Measurements from ENCODE around the gene CHST6. TPM values are rescaled to one million over a fixed set of nuclear protein-coding genes. Genes with fewer than 3 reads are reported as not detected.

Gene CHST6
- polyA plus RNA-seq, 1 donor (not counting 4 experiments of a cell fraction or from before 2014, with no cell fraction given): 0.14 TPM

DNA sequence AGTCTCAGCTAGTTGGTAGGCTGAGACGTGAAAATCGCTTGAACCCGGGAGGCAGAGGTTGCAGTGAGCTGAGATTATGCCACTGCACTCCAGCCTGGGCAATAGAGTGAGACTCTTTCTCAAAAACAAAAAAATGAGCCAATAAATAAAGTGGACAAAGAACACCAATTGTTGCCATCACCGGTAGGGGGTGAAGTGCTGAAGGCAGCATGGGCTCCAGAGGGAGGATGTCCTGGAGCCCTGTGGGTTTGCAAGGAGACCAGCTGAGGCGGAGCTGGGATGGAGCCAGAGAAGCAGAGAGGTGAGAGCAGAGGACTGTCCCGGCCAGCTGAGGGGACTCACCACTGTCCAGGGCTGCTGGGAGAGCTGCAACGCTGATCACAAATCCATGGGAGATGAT is 13.8 kb downstream of the CHST6 start:
- Histone ChIP-seq H3K9me3 (ENCODE audit: control insufficient read depth, low read depth, low read length) (no peaks in the 10 kb centered on the region), H3K27ac (ENCODE audit: control insufficient read depth, insufficient read depth, low read length) (no peak overlapping the region), H3K4me3 (ENCODE audit: control insufficient read depth in 2 of 3, extremely low read depth in 1 of 3, insufficient read depth in 2 of 3, low read depth in 1 of 3, low read length in 3 of 3) (no peak overlapping the region), H3K9me1 (ENCODE audit: control insufficient read depth, extremely low read depth, insufficient read depth, low read length) (no peaks in the 10 kb centered on the region), H4K20me1 (ENCODE audit: control insufficient read depth, extremely low read depth, insufficient read depth, low read length) (no peaks in the 10 kb centered on the region), H3K4me1 (ENCODE audit: control insufficient read depth, extremely low read depth, insufficient read depth, low read length) (peaks cover 54% of the 10 kb centered on the region), H3K36me3 (ENCODE audit: control insufficient read depth in 2 of 2, extremely low read depth in 1 of 2, insufficient read depth in 2 of 2, low read length in 2 of 2) (no peaks in the 10 kb centered on the region), H3K4me2 (ENCODE audit: control insufficient read depth, extremely low read depth, insufficient read depth, low read depth, low read length) (no peak overlapping the region), H3K9ac (ENCODE audit: control insufficient read depth, extremely low read depth, insufficient read depth, low read length) (no peak overlapping the region), H3K79me2 (ENCODE audit: control insufficient read depth, insufficient read depth, low read length) (no peaks in the 10 kb centered on the region), H3K27me3 (ENCODE audit: control insufficient read depth, extremely low read depth, insufficient read depth, low read length) (no peaks in the 10 kb centered on the region), H2AFZ (ENCODE audit: control insufficient read depth, low read length) (no peak overlapping the region)
- DNase-seq (ENCODE audit: low read depth, low spot score) (no peak), FAIRE-seq (no peak)
- dilution Hi-C loops (cut with MboI; ENCODE audit: extremely low pct_ligation_motif_present, low sequenced_read_pairs): no loop called here
- TF ChIP-seq EZH2 (IDR thresholded peaks at IDR 0.05; ENCODE audit: low read length): no peak
- TF ChIP-seq, protein P1, sequence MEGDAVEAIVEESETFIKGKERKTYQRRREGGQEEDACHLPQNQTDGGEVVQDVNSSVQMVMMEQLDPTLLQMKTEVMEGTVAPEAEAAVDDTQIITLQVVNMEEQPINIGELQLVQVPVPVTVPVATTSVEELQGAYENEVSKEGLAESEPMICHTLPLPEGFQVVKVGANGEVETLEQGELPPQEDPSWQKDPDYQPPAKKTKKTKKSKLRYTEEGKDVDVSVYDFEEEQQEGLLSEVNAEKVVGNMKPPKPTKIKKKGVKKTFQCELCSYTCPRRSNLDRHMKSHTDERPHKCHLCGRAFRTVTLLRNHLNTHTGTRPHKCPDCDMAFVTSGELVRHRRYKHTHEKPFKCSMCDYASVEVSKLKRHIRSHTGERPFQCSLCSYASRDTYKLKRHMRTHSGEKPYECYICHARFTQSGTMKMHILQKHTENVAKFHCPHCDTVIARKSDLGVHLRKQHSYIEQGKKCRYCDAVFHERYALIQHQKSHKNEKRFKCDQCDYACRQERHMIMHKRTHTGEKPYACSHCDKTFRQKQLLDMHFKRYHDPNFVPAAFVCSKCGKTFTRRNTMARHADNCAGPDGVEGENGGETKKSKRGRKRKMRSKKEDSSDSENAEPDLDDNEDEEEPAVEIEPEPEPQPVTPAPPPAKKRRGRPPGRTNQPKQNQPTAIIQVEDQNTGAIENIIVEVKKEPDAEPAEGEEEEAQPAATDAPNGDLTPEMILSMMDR (optimal IDR thresholded peaks at IDR 0.05 in 1 of 3, IDR thresholded peaks at IDR 0.05 in 1 of 3, conservative IDR thresholded peaks at IDR 0.05 in 1 of 3; ENCODE audit: extremely low read depth in 1 of 3, insufficient read depth in 2 of 3, low read length in 3 of 3): no peak

DNA sequence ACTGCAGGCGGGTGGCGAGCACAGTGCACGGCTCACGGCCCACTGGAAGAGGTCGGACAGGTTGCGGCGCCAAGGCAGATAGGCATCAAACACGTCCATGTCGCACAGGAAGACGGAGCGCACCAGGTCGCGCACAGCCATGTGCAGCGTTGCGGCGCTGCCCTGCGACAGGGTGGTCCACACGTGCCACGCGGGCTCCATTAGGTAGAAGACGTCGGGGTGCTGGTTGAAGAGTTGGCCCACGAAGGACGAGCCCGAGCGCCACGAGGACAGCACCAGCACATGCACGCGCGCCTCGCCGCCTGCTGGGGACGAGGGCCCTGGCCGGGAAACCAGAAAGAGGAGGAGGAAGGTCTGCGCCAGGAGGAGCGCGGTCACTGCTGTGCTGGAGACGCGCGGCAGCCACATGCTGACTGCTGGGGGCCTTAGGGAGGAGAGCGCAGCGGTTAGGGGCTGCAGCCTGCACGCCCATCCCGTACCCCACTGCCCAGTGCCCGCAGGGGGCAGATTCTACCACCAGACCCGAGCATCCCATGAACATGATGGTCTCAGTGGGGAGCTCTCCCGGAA is 15.7 kb downstream of the CHST6 start:
- no peak overlapping the region for H3K9ac ChIP-seq (ENCODE audit: control insufficient read depth, extremely low read depth, insufficient read depth, low read length)
- H3K27me3 ChIP-seq (ENCODE audit: control insufficient read depth, extremely low read depth, insufficient read depth, low read length): no peaks in the 10 kb centered on the region
- no peak overlapping the region for H2AFZ ChIP-seq (ENCODE audit: control insufficient read depth, low read length)
- no peak overlapping the region for H3K4me3 ChIP-seq (ENCODE audit: control insufficient read depth in 2 of 3, extremely low read depth in 1 of 3, insufficient read depth in 2 of 3, low read depth in 1 of 3, low read length in 3 of 3)
- peaks cover 35% of the 10 kb centered on the region for H3K4me1 ChIP-seq (ENCODE audit: control insufficient read depth, extremely low read depth, insufficient read depth, low read length)
- no peaks in the 10 kb centered on the region for H3K79me2 ChIP-seq (ENCODE audit: control insufficient read depth, insufficient read depth, low read length)
- H3K36me3 ChIP-seq (ENCODE audit: control insufficient read depth in 2 of 2, extremely low read depth in 1 of 2, insufficient read depth in 2 of 2, low read length in 2 of 2): no peaks in the 10 kb centered on the region
- H3K4me2 ChIP-seq (ENCODE audit: control insufficient read depth, extremely low read depth, insufficient read depth, low read depth, low read length): no peak overlapping the region
- dilution Hi-C loops (cut with MboI; ENCODE audit: extremely low pct_ligation_motif_present, low sequenced_read_pairs): no loop called here
- FAIRE-seq: no peak
- no peaks in the 10 kb centered on the region for H4K20me1 ChIP-seq (ENCODE audit: control insufficient read depth, extremely low read depth, insufficient read depth, low read length)
- H3K9me1 ChIP-seq (ENCODE audit: control insufficient read depth, extremely low read depth, insufficient read depth, low read length): no peaks in the 10 kb centered on the region
- no peaks in the 10 kb centered on the region for H3K9me3 ChIP-seq (ENCODE audit: control insufficient read depth, low read depth, low read length)
- TF ChIP-seq EZH2 (IDR thresholded peaks at IDR 0.05; ENCODE audit: low read length): no peak
- TF ChIP-seq, protein P1 (optimal IDR thresholded peaks at IDR 0.05 in 1 of 3, IDR thresholded peaks at IDR 0.05 in 1 of 3, conservative IDR thresholded peaks at IDR 0.05 in 1 of 3; ENCODE audit: extremely low read depth in 1 of 3, insufficient read depth in 2 of 3, low read length in 3 of 3): no peak
- no peak overlapping the region for H3K27ac ChIP-seq (ENCODE audit: control insufficient read depth, insufficient read depth, low read length)
- no peak for DNase-seq (ENCODE audit: low read depth, low spot score)

Data from keratinocyte (primary cell).